GM19043 (cell line): Measurements from ENCODE around the gene RNU11.
"Not testable (repeated sequence)": the region's sequence is repeated elsewhere in the genome, so short reads cannot be mapped to it uniquely, and the experiment has no call there.

Experiments used
- ATAC-seq: cut with Tn5 transposase; IDR thresholded peaks from one replicate; pipeline ENCODE4 v1.9.1; 2021; ENCODE audit warnings: low read depth; ENCODE audit not compliant: unreplicated experiment

RNU11 gene

DNA sequence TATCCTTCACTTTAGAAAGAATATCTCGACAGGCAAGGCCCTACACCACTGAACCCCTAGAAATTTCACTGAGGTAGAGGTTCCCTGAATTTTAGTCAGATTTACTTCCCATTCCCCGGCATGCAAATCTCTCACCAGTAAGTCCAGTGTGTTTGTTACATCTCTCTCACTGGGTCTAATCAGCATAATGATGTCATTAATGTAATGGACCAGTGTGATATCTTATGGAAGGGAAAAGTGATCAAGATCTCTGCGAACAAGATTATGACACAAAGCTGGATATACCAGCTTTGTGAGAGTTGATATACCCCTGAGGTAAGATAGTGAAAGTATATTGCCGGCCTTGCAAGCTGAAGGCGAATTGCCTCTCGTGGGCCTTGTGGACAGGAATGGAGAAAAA is 7.9 kb downstream of the RNU11 start:
- ATAC-seq, result no peak

DNA sequence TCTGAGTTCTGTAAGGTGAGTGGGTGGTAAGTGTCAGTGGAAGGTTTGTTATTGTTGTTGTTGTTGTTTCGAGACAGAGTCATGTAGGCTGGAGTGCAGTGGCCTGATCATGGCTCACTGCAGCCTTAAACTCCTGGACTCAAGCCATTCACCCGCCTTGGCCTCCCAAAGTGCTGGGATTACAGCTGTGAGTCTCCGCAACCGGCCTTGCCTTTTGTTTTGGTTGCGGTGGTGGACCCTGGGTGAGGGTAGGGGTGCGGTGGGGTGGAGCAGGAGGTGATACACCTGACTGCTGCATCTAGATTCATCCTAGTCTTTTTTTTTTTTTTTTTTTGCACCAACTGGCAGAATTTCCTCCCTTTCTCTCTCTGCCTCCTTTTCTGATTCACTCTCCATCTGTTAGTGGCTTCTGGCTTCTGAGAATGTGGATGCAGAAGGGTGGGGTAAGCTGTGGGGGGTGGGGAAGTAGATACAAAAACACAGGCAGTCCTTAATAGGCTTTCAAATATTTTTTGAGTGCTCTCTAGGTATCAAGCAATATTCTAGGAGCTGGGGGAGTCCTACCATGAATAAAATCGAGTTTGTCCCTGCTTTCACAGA is 15.6 kb downstream of the RNU11 start:
- no peak for ATAC-seq

DNA sequence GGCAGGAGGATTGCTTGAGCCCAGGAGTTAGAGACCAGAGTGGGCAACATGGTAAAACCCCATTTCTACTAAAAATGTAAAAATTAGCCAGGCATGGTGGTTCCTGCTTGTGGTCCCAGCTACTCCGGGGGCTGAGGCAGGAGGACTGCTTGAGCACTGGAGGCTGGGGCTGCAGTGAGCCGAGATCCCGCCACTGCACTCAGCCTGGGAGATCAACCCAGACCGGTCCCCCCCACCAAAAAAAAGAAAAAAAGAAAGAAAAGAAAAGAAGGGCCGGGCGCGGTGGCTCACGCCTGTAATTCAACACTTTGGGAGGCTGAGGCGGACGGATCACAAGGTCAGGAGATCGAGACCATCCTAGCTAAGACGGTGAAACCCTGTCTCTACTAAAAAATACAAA is 18.4 kb downstream of the RNU11 start:
- no peak for ATAC-seq

DNA sequence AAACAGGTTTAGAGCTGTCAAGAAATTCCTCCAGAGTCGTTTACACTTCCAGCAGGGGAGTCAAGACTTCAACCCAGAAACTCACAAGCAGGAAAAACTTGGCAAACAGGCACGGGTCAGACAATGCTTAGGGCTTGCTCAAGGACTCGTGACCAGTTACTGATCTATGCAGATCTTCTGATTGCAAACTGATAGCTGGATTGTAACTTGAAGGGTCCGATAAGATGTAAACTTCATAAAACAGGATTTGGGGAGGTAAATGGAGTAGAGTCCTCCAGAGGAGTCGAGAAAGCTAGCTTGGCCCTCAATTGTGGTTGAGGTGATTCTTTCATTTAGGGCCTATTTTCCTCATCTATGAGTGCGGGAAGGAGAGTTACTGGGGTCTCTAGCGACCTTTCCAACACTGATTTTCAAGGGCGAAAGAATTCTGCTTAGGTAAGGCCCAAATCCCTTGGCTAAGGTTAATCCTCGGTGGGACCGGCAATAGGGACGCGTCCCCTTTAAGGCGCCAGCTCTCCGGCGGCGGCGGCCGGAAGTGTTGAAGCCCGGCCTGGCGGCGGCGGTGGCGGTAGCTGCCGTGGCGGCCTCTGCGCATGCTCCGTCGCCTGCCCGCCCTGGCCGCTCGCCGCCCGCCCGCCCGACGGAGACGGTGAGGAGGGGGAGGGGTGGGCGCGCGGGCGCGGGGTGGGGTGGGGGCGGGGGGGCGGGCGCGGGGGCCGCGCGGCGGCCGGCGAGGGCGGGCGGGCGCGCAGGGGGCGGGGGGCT is 20.0 kb downstream of the RNU11 start, which contains the start of gene GMEB1:
GMEB1 (plus strand) TSS at position 594 of the 765 bp plus-strand sequence. CDS start 14,829 bp downstream, outside the sequence.
- peak; percentile 65 for ATAC-seq

DNA sequence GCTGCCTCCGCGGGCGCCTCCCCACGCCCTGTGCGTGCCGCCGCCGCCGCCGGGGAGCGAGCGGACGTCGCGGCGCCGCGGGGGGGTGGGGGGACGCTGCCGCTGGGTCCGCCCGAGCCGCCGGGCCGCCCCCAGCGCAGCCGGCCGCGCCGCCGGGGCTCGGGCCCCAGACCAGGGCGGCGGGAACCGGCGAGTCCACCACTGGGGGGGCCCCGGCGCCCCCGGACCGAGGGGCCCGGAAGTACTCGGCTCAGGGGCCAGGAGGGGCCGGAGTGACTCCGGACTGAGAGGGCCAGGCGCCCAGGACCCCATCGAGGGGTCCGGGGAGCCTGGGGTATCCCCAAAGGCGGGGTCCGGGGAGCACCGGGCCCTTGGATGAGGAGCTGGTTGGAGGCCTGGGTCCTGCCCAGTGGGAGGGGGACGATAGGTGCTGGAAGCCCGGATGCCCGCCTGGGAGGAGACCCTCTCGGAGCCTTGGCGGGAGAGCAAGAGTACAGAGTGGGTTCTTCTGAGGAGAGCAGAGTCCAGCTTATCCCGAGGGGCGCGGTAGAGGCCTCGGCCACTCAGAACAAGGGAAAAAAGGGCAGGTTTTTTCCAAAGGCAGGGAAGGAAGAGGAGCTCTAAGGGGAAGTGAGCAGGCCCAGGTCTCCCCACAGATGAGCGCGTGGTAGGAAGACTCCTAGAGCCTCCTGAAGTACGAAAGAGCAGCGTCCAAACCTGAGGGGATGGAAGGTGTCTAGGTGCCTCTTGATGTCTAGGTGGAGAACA is 20.7 kb downstream of the RNU11 start:
- ATAC-seq, result peak; percentile 29

DNA sequence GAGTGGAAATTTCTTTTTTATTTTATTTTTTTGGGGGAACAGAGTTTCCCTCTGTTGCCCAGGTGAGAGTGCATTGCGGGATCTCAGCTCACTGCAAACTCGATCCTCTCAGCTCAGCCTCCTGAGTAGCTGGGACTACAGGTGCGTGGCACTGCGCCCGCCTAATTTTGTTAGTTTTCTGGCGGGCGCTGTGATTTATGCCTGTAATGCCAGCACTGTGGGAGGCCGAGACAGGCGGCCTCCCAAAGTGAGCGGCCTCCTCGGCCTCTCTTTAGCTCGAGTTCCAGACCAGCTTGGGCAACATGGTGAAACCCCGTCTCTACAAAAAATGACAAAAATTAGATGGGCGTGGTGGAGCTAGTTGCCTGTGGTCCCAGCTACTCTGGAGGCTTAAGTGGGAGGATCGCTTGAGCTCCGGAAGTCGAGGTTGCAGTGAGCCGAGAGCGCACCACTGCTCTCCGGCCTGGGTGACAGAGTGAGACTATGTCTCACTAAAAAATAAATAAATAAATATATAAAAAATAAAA is 22.9 kb downstream of the RNU11 start:
- no peak for ATAC-seq

DNA sequence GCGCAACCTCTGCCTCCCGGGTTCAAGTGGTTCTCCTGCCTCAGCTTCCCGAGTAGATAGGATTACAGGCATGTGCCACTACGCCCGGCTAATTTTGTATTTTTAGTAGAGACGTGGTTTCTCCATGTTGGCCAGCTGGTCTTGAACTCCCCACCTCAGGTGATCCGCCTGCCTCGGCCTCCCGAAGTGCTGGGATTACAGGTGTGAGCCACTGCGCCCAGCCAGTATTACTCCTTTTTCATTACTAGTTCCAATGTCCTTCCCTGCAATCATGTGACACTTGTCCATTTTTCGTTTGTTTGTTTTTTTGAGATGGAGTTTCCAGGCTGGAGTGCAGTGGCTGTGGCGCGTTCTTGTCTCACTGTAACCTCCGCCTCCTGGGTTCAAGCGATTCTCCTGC is 24.6 kb downstream of the RNU11 start:
- not testable (repeated sequence) for ATAC-seq

DNA sequence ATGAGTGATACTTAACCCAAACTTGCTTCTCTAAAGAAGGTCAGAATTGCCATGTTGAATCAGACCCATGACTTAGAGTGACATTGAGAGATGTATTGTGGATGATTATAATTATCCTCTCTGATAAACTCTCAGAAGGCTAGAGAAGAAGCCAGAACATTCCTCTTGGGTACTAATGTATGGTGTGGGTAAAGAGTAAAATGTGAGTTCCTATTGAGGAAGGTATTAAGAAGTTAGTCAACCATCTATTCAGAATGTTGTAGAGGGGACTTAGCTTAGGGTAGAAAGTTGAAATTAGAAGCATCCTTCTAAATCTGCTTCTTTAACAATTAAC is 27.5 kb downstream of the RNU11 start:
- no peak for ATAC-seq

DNA sequence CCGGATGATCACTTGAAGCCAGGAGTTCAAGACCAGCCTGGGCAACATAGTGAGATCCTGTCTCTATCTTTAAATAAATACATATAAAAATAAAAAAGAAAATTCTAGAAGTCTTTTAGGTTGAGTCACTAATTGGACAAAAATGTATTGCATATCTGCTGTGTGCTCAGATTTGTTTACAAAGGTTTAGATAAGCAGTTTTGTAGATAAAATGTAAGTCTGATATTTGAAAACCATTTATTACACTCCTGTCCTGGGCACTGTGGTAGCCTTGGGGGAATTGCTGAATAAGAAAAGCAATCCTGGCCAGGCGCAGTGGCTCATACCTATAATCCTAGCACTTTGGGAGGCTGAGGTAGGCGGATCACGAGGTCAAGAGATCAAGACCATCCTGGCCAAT is 31.8 kb downstream of the RNU11 start:
- ATAC-seq, result no peak

DNA sequence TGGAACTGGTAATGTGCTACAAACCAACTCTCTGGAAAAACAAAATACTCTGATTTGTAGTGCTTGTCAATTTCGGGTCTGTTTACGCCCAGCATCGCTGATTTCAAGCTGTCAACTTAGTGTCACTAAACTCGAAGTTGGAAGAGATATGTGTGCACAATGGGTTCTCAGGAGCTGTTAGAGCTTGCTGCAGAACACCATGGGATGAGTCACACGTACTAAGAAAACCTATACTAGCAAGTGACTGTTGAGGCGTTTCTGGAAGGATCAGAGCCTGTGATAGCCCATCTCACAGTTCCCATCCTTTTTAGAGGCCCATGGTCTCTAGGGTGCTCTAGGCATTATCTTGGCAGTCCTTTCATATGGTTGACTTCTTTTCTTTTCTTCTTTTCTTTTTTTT is 34.4 kb downstream of the RNU11 start:
- no peak for ATAC-seq

DNA sequence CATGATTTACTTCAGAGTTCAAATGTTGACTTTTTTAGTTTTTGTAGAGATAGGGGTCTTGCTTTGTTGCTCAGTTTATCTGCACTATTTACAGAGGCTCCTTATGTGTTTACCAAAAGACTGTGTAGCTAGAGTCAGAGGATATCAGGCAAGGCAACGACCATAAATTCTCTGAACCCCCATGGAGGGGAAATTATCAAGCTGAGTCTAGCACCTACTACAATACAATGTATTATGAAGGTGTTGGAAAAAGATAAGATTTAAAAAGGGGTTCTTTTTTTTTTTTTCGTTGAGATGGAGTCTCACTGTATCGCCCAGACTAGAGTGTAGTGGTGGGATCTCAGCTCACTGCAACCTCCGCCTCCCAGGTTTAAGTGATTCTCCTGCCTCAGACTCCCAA is 36.5 kb downstream of the RNU11 start:
- no peak for ATAC-seq

DNA sequence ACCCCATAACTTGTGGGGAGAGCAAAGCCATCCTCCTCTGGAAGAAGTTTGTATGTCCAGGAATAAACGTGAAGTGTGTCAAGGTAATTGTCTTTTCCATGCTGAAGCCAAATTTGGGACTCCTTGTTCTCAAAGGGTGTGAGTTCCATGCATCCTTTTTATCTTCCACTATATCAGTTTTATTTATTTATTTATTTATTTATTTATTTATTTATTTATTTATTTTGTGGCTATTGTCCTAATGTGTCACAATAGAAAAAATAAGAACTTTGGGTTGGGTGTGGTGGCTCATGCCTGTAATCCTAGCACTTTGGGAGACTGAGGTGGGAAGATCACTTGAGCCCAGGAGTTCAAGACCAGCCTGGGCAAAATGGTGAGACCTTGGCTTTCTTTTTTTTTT is 43.2 kb downstream of the RNU11 start:
- ATAC-seq, result not testable (repeated sequence)
